ENCODE results near the gene ZNF692.

- no peak for TF ChIP-seq POLR2AphosphoS5 (IDR thresholded peaks at IDR 0.05; ENCODE audit: low read depth, low read length)
- TF ChIP-seq REST (IDR thresholded peaks at IDR 0.05; ENCODE audit: insufficient read depth in 1 of 2, low read depth in 2 of 2, low read length in 2 of 2), result no peak
- TF ChIP-seq SIN3A (IDR thresholded peaks at IDR 0.05; ENCODE audit: borderline replicate concordance, insufficient read depth, low read length), result no peak
- no peak for TF ChIP-seq FOXP2 (optimal IDR thresholded peaks at IDR 0.05; ENCODE audit: borderline replicate concordance, extremely low read depth, extremely low read length, insufficient read depth)
- no peak for TF ChIP-seq TAF1 (IDR thresholded peaks at IDR 0.05; ENCODE audit: borderline replicate concordance, insufficient read depth, low read length)
Observed at GRCh38 chr1:248824701-248825100, 34.2 kb downstream of the ZNF692 start.
